ENCODE measurements around the gene UBAP2L.

GRCh38 chr1:154225370-154225769, 4.6 kb downstream of the UBAP2L start:
- TF ChIP-seq CTCF (IDR thresholded peaks at IDR 0.05) (no peak), POLR2A (IDR thresholded peaks at IDR 0.05) (no peak)

Measured in heart left ventricle (tissue), 13 donors.